ENCODE measurements around the gene PPM1L. TPM values are rescaled to one million over a fixed set of nuclear protein-coding genes. Genes with fewer than 3 reads are reported as not detected.

PPM1L gene
- total and polyA plus RNA-seq, 10 of the 15 experiments (the other 5 are each of a cell fraction or from before 2014, with no cell fraction given): under 0.01 to 0.33 (median 0.06) TPM; not detected in 1

DNA sequence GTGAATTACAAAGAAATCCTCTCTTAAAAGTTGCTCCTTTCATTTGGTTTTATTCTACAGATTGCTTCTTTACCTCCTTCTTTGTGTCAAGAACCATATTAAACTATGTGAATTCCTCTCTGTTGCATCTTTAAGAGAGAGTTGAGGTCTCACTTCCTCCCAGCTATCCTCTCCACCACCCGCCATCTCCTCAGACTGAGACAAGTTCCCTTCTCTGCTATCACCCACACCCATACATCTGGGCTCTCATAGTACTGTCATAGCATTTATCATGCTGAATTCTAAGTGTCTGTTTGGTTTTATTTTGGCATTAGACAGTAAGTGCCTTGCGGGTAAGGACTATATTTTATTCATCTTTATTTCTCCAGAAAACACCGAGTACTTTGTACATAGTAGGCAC, 294.9 kb downstream of the PPM1L start:
- Histone ChIP-seq H3K4me3 (no peak overlapping the region), H3K27ac (ENCODE audit: control insufficient read depth, insufficient read depth) (no peak overlapping the region), H3K4me1 (ENCODE audit: control insufficient read depth, insufficient read depth, low read length) (no peaks in the 10 kb centered on the region), H3K79me2 (ENCODE audit: control insufficient read depth, insufficient read depth, low read length) (no peaks in the 10 kb centered on the region), H3K36me3 (ENCODE audit: control insufficient read depth in 2 of 2, insufficient read depth in 2 of 2, low read length in 1 of 2) (no peaks in the 10 kb centered on the region), H3K4me2 (ENCODE audit: control insufficient read depth, insufficient read depth) (no peak overlapping the region), H4K20me1 (ENCODE audit: control insufficient read depth, insufficient read depth) (no peaks in the 10 kb centered on the region), H3K9me3 (replicated peaks; ENCODE audit: control insufficient read depth, insufficient read depth, low read length) (no peaks in the 10 kb centered on the region), H2AFZ (ENCODE audit: control insufficient read depth, low read depth, low read length) (no peak overlapping the region), H3K27me3 (replicated peaks in 1 of 2; ENCODE audit: control insufficient read depth in 2 of 2, insufficient read depth in 2 of 2, low read length in 1 of 2) (no peaks in the 10 kb centered on the region), H3K9ac (ENCODE audit: control insufficient read depth, insufficient read depth, low read length) (no peak overlapping the region)
- intact Hi-C loops (cut with micrococcal nuclease; ENCODE audit: unreplicated experiment) (no loop called here), in situ Hi-C loops (cut with MboI) (no loop called here)
- DNase-seq (ENCODE audit: low read depth, low spot score): no peak
- FAIRE-seq: no peak
- ChIA-PET CTCF (no interaction called here), RAD21 (ENCODE audit: unreplicated experiment) (no interaction called here), POLR2A (no interaction called here), SMC1A (ENCODE audit: uncharacterized antibody, unreplicated experiment) (interaction anchor here (1.1 kb wide), 1 partner anchor 9 kb away, joined by 4 read pairs; no protein-coding TSS in a partner anchor)
- peak; percentile 26; the same call in 1 of the 3 replicates for ATAC-seq
- no TSS peak for BruUV-seq (replicated peaks)
- TF ChIP-seq YBX1 (IDR thresholded peaks at IDR 0.05): no peak
- TF ChIP-seq BMI1 (IDR thresholded peaks at IDR 0.05; ENCODE audit: borderline replicate concordance): no peak
- TF ChIP-seq SPI1 (IDR thresholded peaks at IDR 0.05; ENCODE audit: borderline replicate concordance, insufficient read depth, low read depth, low read length): 0 out of 2 replicates have a peak, but pooled peaks have one; percentile 11
- TF ChIP-seq SMC3 (IDR thresholded peaks at IDR 0.05; ENCODE audit: borderline replicate concordance, low read length): no peak
- no peak for TF ChIP-seq RUNX3 (IDR thresholded peaks at IDR 0.05; ENCODE audit: low read length)
- TF ChIP-seq ZZZ3 (IDR thresholded peaks at IDR 0.05; ENCODE audit: control insufficient read depth, insufficient read length, low read depth): no peak
- no peak for TF ChIP-seq SREBF1 (IDR thresholded peaks at IDR 0.05; ENCODE audit: low read length)
- TF ChIP-seq BHLHE40 (IDR thresholded peaks at IDR 0.05; ENCODE audit: borderline replicate concordance in 1 of 2, low read depth in 2 of 2, low read length in 1 of 2): no peak
- WGBS (ENCODE audit: insufficient coverage, insufficient replicate concordance, low lambda C conversion rate, missing lambda C conversion rate): 39% methylated on average over 3 of the region's 3 CpGs

DNA sequence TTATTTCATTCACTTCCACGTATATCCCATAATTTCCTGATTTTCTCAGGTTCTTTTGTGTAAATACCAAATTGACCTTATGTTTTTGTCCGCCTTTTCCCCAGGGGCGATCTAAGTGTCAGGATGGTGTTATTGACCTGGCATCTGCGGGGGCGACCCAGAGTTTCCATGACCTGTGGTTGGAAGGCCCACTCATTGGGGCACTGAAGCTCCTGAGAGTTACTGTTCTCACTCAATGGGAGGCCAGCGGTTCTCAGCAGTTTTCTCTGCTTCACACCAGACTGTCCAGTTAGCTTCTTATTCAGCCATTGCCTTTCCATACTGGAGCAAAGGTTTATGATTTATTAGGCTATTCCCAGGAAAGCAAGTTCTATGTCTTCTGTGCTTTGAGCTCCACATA, 295.8 kb downstream of the PPM1L start:
- ChIA-PET RAD21 (ENCODE audit: unreplicated experiment) (no interaction called here), CTCF (no interaction called here), SMC1A (ENCODE audit: uncharacterized antibody, unreplicated experiment) (interaction anchor here (0.7 kb wide), 1 partner anchor 20 kb away, joined by 3 read pairs; no protein-coding TSS in a partner anchor), POLR2A (no interaction called here)
- no peak for DNase-seq (ENCODE audit: low read depth, low spot score)
- WGBS (ENCODE audit: insufficient coverage, insufficient replicate concordance, low lambda C conversion rate, missing lambda C conversion rate): 57% methylated on average over 6 of the region's 6 CpGs
- Histone ChIP-seq H3K4me1 (ENCODE audit: control insufficient read depth, insufficient read depth, low read length) (no peaks in the 10 kb centered on the region), H2AFZ (ENCODE audit: control insufficient read depth, low read depth, low read length) (no peak overlapping the region), H3K27ac (ENCODE audit: control insufficient read depth, insufficient read depth) (no peak overlapping the region), H3K36me3 (ENCODE audit: control insufficient read depth in 2 of 2, insufficient read depth in 2 of 2, low read length in 1 of 2) (no peaks in the 10 kb centered on the region), H3K79me2 (ENCODE audit: control insufficient read depth, insufficient read depth, low read length) (no peaks in the 10 kb centered on the region), H3K4me2 (ENCODE audit: control insufficient read depth, insufficient read depth) (no peak overlapping the region), H3K4me3 (no peak overlapping the region), H3K9me3 (replicated peaks; ENCODE audit: control insufficient read depth, insufficient read depth, low read length) (no peaks in the 10 kb centered on the region), H4K20me1 (ENCODE audit: control insufficient read depth, insufficient read depth) (no peaks in the 10 kb centered on the region), H3K9ac (ENCODE audit: control insufficient read depth, insufficient read depth, low read length) (no peak overlapping the region), H3K27me3 (replicated peaks in 1 of 2; ENCODE audit: control insufficient read depth in 2 of 2, insufficient read depth in 2 of 2, low read length in 1 of 2) (no peaks in the 10 kb centered on the region)
- FAIRE-seq: no peak
- intact Hi-C loops (cut with micrococcal nuclease; ENCODE audit: unreplicated experiment): no loop called here
- in situ Hi-C loops (cut with MboI): no loop called here
- no peak for ATAC-seq
- no TSS peak for BruUV-seq (replicated peaks)
- no peak for TF ChIP-seq CHD2 (IDR thresholded peaks at IDR 0.05; ENCODE audit: borderline replicate concordance, low read depth, low read length)
- TF ChIP-seq, protein P1, sequence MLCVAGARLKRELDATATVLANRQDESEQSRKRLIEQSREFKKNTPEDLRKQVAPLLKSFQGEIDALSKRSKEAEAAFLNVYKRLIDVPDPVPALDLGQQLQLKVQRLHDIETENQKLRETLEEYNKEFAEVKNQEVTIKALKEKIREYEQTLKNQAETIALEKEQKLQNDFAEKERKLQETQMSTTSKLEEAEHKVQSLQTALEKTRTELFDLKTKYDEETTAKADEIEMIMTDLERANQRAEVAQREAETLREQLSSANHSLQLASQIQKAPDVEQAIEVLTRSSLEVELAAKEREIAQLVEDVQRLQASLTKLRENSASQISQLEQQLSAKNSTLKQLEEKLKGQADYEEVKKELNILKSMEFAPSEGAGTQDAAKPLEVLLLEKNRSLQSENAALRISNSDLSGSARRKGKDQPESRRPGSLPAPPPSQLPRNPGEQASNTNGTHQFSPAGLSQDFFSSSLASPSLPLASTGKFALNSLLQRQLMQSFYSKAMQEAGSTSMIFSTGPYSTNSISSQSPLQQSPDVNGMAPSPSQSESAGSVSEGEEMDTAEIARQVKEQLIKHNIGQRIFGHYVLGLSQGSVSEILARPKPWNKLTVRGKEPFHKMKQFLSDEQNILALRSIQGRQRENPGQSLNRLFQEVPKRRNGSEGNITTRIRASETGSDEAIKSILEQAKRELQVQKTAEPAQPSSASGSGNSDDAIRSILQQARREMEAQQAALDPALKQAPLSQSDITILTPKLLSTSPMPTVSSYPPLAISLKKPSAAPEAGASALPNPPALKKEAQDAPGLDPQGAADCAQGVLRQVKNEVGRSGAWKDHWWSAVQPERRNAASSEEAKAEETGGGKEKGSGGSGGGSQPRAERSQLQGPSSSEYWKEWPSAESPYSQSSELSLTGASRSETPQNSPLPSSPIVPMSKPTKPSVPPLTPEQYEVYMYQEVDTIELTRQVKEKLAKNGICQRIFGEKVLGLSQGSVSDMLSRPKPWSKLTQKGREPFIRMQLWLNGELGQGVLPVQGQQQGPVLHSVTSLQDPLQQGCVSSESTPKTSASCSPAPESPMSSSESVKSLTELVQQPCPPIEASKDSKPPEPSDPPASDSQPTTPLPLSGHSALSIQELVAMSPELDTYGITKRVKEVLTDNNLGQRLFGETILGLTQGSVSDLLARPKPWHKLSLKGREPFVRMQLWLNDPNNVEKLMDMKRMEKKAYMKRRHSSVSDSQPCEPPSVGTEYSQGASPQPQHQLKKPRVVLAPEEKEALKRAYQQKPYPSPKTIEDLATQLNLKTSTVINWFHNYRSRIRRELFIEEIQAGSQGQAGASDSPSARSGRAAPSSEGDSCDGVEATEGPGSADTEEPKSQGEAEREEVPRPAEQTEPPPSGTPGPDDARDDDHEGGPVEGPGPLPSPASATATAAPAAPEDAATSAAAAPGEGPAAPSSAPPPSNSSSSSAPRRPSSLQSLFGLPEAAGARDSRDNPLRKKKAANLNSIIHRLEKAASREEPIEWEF (IDR thresholded peaks at IDR 0.05; ENCODE audit: insufficient replicate concordance, low read depth, low read length): no peak
- TF ChIP-seq ETV6 (conservative IDR thresholded peaks at IDR 0.05 in 1 of 2, IDR thresholded peaks at IDR 0.05 in 1 of 2; ENCODE audit: borderline replicate concordance in 1 of 2, low read depth in 1 of 2): no peak
- TF ChIP-seq SRF (IDR thresholded peaks at IDR 0.05; ENCODE audit: low read depth in 2 of 2, low read length in 2 of 2): no peak
- no peak for TF ChIP-seq EGR1 (IDR thresholded peaks at IDR 0.05; ENCODE audit: borderline replicate concordance in 1 of 2, low read depth in 2 of 2, low read length in 2 of 2)
- no peak for TF ChIP-seq TCF7 (IDR thresholded peaks at IDR 0.05; ENCODE audit: borderline replicate concordance)

All from GM12878 (cell line).